Smooth muscle cell (in vitro differentiated cells): ENCODE data around the gene APOC4. TPM values are rescaled to one million over a fixed set of nuclear protein-coding genes. Genes with fewer than 3 reads are reported as not detected.

ENCODE experiments used
- DNase-seq: peaks from one replicate; lab custom pipeline; 2025; ENCODE audit not compliant: unreplicated experiment; lab: John Stamatoyannopoulos, UW
- H2AFZ ChIP-seq: fragments of 200-600 bp; sonication (generic); 2 replicates; pipeline ENCODE4 v1.6.0; 2016; ENCODE audit warnings: antibody characterized with exemption, low read depth, mild to moderate bottlenecking
- H3F3A ChIP-seq: fragments of 200-600 bp; sonication (generic); 2 replicates; pipeline ENCODE4 v1.6.0; 2017; ENCODE audit warnings: antibody characterized with exemption, low read depth
- H3K27ac ChIP-seq: fragments of 200-600 bp; sonication (generic); 2 replicates; pipeline ENCODE4 v1.5.1; 2016; ENCODE audit warnings: low read depth, mild to moderate bottlenecking
- H3K27me3 ChIP-seq: fragments of 200-600 bp; sonication (generic); 2 replicates; pipeline ENCODE4 v1.6.1; 2016; ENCODE audit warnings: low read depth, mild to moderate bottlenecking
- H3K36me3 ChIP-seq: fragments of 200-600 bp; sonication (generic); 2 replicates; pipeline ENCODE4 v1.5.1; 2016; ENCODE audit warnings: low read depth
- H3K4me1 ChIP-seq: fragments of 200-600 bp; sonication (generic); 2 replicates; pipeline ENCODE4 v1.5.1; 2016; ENCODE audit warnings: low read depth
- H3K4me2 ChIP-seq: fragments of 200-600 bp; sonication (generic); 2 replicates; pipeline ENCODE4 v1.6.0; 2016; ENCODE audit warnings: mild to moderate bottlenecking
- H3K4me3 ChIP-seq: fragments of 200-600 bp; sonication (generic); 2 replicates; pipeline ENCODE4 v1.5.1; 2016; ENCODE audit warnings: mild to moderate bottlenecking
- H3K79me2 ChIP-seq: fragments of 200-600 bp; sonication (generic); 2 replicates; pipeline ENCODE4 v1.6.0; 2016; ENCODE audit warnings: low read depth, mild to moderate bottlenecking
- H3K9ac ChIP-seq: fragments of 200-600 bp; sonication (generic); 2 replicates; pipeline ENCODE4 v1.6.0; 2016; ENCODE audit warnings: low read depth
- H3K9me3 ChIP-seq: fragments of 200-600 bp; sonication (generic); replicated peaks from 2 replicates; pipeline ENCODE4 v1.5.1; 2016; ENCODE audit warnings: low read depth
- H4K20me1 ChIP-seq: fragments of 200-600 bp; sonication (generic); 2 replicates; pipeline ENCODE4 v1.6.0; 2016; ENCODE audit warnings: low read depth
- WGBS: methylation state at CpG from one replicate; pipeline ENCODE4 v1.1.7; 2016; ENCODE audit warnings: low lambda C conversion rate; 5-methylcytosine and 5-hydroxymethylcytosine counted together
- polyA plus RNA-seq: library from polyadenylated mRNA; unstranded; fragments of >200 nt; fragmentation: Nextera tagmentation; extraction: Ambion mirVana; gene quantifications from 2 replicates; pipeline ENCODE4 v1.2.1, GENCODE V29; 2016
- total RNA-seq: library from RNA; depleted of rRNA; stranded (reverse); fragments of >200 nt; gene quantifications from 2 replicates; pipeline ENCODE4 v1.2.3, GENCODE V29; 2014
- TF ChIP-seq, protein P1 (sequence below): fragments of 200-600 bp; sonication (generic); IDR thresholded peaks from 2 replicates; pipeline ENCODE4 v1.5.1; 2017; ENCODE audit warnings: borderline replicate concordance, mild to moderate bottlenecking, antibody characterized with exemption; ENCODE audit not compliant: insufficient read depth, poor library complexity, severe bottlenecking

APOC4 gene
- total and polyA plus RNA-seq, 2 experiments from 2014 or later: not detected

DNA sequence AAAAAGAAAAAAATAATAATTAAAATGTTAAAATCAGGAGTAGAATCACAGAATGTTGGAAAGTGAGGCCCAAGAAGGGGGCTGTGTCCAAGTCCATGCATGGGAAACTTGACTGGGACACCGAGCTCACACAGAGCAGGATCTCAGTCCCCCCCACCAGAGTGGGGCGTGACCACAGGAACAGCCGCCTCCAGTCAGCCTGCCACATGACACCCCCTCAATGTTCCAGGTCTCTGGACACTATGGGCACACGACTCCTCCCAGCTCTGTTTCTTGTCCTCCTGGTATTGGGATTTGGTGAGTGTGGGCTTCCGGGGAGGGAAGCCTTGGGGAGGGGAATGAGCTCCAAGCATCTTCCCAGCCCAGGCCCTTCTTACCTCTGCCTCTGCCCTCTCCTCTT lies 6.2 kb downstream of the APOC4 start:
- WGBS: 91% methylated on average over 5 of the region's 5 CpGs
- Histone ChIP-seq H2AFZ (no peak overlapping the region), H4K20me1 (no peaks in the 10 kb centered on the region), H3K9me3 (no peaks in the 10 kb centered on the region), H3K4me1 (no peaks in the 10 kb centered on the region), H3K79me2 (no peaks in the 10 kb centered on the region), H3K36me3 (no peaks in the 10 kb centered on the region), H3K4me2 (no peak overlapping the region), H3F3A (no peaks in the 10 kb centered on the region), H3K27ac (no peak overlapping the region), H3K4me3 (no peak overlapping the region), H3K9ac (no peak overlapping the region), H3K27me3 (no peaks in the 10 kb centered on the region)
- no peak for DNase-seq
- TF ChIP-seq, protein P1, sequence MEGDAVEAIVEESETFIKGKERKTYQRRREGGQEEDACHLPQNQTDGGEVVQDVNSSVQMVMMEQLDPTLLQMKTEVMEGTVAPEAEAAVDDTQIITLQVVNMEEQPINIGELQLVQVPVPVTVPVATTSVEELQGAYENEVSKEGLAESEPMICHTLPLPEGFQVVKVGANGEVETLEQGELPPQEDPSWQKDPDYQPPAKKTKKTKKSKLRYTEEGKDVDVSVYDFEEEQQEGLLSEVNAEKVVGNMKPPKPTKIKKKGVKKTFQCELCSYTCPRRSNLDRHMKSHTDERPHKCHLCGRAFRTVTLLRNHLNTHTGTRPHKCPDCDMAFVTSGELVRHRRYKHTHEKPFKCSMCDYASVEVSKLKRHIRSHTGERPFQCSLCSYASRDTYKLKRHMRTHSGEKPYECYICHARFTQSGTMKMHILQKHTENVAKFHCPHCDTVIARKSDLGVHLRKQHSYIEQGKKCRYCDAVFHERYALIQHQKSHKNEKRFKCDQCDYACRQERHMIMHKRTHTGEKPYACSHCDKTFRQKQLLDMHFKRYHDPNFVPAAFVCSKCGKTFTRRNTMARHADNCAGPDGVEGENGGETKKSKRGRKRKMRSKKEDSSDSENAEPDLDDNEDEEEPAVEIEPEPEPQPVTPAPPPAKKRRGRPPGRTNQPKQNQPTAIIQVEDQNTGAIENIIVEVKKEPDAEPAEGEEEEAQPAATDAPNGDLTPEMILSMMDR: no peak

DNA sequence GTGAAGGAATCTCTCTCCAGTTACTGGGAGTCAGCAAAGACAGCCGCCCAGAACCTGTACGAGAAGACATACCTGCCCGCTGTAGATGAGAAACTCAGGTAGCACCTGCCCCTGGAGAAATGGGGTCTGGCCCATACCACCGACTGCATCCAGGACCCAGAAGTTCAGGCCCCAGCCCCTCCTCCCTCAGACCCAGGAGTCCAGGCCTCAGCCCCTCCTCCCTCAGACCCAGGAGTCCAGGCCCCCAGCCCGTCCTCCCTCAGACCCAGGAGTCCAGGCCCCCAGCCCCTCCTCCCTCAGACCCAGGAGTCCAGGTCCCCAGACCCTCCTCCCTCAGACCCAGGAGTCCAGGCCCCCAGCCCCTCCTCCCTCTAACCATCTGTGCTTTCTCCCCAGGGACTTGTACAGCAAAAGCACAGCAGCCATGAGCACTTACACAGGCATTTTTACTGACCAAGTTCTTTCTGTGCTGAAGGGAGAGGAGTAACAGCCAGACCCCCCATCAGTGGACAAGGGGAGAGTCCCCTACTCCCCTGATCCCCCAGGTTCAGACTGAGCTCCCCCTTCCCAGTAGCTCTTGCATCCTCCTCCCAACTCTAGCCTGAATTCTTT lies 6.8 kb downstream of the APOC4 start:
- no peak overlapping the region for H3K9ac ChIP-seq
- H3F3A ChIP-seq: no peaks in the 10 kb centered on the region
- H3K79me2 ChIP-seq: no peaks in the 10 kb centered on the region
- TF ChIP-seq, protein P1: no peak
- H3K27ac ChIP-seq: no peak overlapping the region
- H3K4me3 ChIP-seq: no peak overlapping the region
- no peaks in the 10 kb centered on the region for H3K9me3 ChIP-seq
- no peak overlapping the region for H2AFZ ChIP-seq
- H4K20me1 ChIP-seq: no peaks in the 10 kb centered on the region
- H3K4me2 ChIP-seq: no peak overlapping the region
- H3K27me3 ChIP-seq: no peaks in the 10 kb centered on the region
- no peak for DNase-seq
- no peaks in the 10 kb centered on the region for H3K36me3 ChIP-seq
- H3K4me1 ChIP-seq: no peaks in the 10 kb centered on the region
- 95% methylated on average over 4 of the region's 5 CpGs for WGBS

DNA sequence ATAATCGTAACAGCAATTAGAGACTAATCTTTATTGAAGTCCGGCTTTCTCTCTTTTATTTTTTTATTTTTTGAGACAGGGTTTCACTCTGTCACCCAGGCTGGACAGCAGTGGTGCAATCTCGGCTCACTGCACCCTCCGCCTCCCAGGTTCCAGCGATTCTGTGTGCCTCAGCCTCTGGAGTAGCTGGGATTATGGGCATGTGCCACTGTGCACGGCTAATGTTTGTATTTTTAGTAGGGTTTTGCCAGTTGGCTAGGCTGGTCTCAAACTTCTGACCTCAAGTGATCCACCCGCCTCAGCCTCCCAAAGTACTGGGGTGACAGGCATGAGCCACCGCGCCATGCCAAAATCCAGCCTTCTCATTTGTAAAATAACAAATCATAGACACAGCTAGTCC lies 7.5 kb downstream of the APOC4 start:
- TF ChIP-seq, protein P1: no peak
- Histone ChIP-seq H3K4me2 (no peak overlapping the region), H3K79me2 (no peaks in the 10 kb centered on the region), H3F3A (no peaks in the 10 kb centered on the region), H3K36me3 (no peaks in the 10 kb centered on the region), H3K27ac (no peak overlapping the region), H4K20me1 (no peaks in the 10 kb centered on the region), H3K4me3 (no peak overlapping the region), H3K4me1 (no peaks in the 10 kb centered on the region), H3K27me3 (no peaks in the 10 kb centered on the region), H3K9ac (no peak overlapping the region), H3K9me3 (no peaks in the 10 kb centered on the region), H2AFZ (no peak overlapping the region)
- no peak for DNase-seq
- 77% methylated on average over 9 of the region's 9 CpGs for WGBS
